Activated CD4-positive, alpha-beta T cell treated with anti-CD3 and anti-CD28 coated beads, Interleukin-2, amount 10 ng/mL, durations not matched to agents 24 days and 14 days (primary cell): ENCODE results near the gene SERINC5. TPM values are rescaled to one million over a fixed set of nuclear protein-coding genes. Genes with fewer than 3 reads are reported as not detected.
"Not testable (repeated sequence)": the region's sequence is repeated elsewhere in the genome, so short reads cannot be mapped to it uniquely, and the experiment has no call there.

Experiments
- DNase-seq: peaks from one replicate; pipeline ENCODE4 v3.0.0; 2022
- H3K27ac Mint-ChIP-seq: one replicate; pipeline ENCODE4 v1.8.0; 2022; ENCODE audit warnings: mild to moderate bottlenecking, mixed read lengths
- H3K27me3 Mint-ChIP-seq: one replicate; pipeline ENCODE4 v1.8.0; 2022; ENCODE audit warnings: mixed read lengths
- H3K36me3 Mint-ChIP-seq: one replicate; pipeline ENCODE4 v1.8.0; 2022; ENCODE audit warnings: low read depth, mild to moderate bottlenecking, mixed read lengths
- H3K4me1 Mint-ChIP-seq: one replicate; pipeline ENCODE4 v1.8.0; 2021; ENCODE audit warnings: mixed read lengths
- H3K4me3 Mint-ChIP-seq: one replicate; pipeline ENCODE4 v1.8.0; 2022; ENCODE audit warnings: mild to moderate bottlenecking, moderate library complexity, mixed read lengths
- H3K9me3 Mint-ChIP-seq: one replicate; pipeline ENCODE4 v1.8.0; 2021; ENCODE audit warnings: mixed read lengths
- intact Hi-C: fragments of 100-400 bp; cut with micrococcal nuclease; formaldehyde crosslinking; loops from one replicate; pipeline ENCODE4 v1.15.1; 2023
- total RNA-seq: library from RNA; stranded (reverse); gene quantifications from 2 replicates; pipeline ENCODE4 v1.2.3, GENCODE V29; 2022

Gene SERINC5
- total RNA-seq, 1 donor from 2014 or later = 21.3 TPM

DNA sequence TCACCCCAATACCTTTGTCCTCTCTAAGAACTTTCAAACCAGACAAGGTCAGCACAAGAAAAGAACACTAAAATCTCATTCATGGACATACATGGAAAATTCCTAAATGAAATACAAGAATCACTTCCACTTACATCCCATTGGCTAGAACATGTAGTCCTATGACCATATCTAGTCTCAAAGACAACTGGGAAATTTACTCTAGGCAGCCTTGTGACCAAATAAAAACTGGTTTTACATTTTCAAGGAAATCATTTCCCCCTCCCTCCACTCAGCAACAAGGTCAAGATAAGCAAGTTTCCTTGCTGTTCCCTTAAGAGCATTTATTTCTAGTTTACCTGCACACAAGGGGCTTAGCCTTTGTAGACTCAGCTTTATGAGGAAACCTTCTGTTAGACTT, 20.3 kb upstream of the SERINC5 start:
- intact Hi-C loops = no loop called here
- Mint-ChIP-seq H3K4me1 (peaks cover 6% of the 10 kb centered on the region), H3K4me3 (no peak overlapping the region), H3K27me3 (no peaks in the 10 kb centered on the region), H3K27ac (no peak overlapping the region), H3K9me3 (no peaks in the 10 kb centered on the region), H3K36me3 (no peaks in the 10 kb centered on the region)
- DNase-seq = no peak

DNA sequence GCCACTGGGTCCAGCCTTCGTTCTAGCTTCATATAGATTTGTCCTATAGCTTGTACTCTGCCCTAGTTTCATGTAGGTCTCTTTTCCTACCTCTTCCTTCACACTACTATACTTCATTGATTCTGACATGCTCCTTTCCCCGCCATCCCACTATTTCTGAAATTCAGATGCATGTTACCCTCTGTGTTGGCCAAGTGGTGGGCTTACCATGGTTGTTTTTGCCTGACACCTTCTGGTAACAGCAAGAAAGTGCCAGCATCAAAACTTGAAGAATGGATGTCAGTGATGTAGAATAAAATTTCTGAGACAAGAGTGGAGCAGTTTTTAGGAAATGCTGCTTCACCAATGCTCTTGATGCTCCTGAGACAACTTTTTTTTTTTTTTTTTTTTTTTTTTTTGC, 19.5 kb upstream of the SERINC5 start:
- Mint-ChIP-seq H3K36me3 (no peaks in the 10 kb centered on the region), H3K27ac (no peak overlapping the region), H3K27me3 (no peaks in the 10 kb centered on the region), H3K4me3 (no peak overlapping the region), H3K9me3 (no peaks in the 10 kb centered on the region), H3K4me1 (peaks cover 13% of the 10 kb centered on the region)
- intact Hi-C loops = loop anchor here (1.0 kb wide), 1 partner anchor 184 kb away; no protein-coding TSS in a partner anchor
- DNase-seq = peak; percentile 69

DNA sequence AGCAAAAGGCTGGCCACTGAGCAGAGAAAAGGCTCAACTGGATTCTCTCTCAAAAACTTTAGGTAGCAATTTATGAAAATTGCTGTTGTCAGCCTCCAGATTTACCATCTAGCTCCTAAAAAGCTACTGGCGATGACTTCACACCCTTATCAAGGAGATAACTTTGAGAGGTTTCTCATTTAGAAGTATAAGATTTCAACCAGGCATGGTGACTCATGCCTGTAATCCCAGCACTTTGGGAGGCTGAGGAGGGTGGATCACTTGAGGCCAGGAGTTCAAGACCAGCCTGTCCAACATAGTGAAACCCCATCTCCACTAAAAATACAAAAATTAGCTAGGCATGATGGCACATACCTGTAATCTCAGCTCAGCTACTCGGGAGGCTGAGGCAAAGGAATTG, 14.7 kb upstream of the SERINC5 start:
- intact Hi-C loops = loop anchor here (1.0 kb wide), 1 partner anchor 14 kb away; the partner anchor contains the start of gene SERINC5
- not testable (repeated sequence) for H3K36me3 Mint-ChIP-seq, H3K9me3 Mint-ChIP-seq, H3K27me3 Mint-ChIP-seq
- peak overlapping the region; percentile 92 for H3K27ac Mint-ChIP-seq
- peak overlapping the region; percentile 53 for H3K4me3 Mint-ChIP-seq
- peaks cover 35% of the 10 kb centered on the region for H3K4me1 Mint-ChIP-seq
- DNase-seq = peak; percentile 64

DNA sequence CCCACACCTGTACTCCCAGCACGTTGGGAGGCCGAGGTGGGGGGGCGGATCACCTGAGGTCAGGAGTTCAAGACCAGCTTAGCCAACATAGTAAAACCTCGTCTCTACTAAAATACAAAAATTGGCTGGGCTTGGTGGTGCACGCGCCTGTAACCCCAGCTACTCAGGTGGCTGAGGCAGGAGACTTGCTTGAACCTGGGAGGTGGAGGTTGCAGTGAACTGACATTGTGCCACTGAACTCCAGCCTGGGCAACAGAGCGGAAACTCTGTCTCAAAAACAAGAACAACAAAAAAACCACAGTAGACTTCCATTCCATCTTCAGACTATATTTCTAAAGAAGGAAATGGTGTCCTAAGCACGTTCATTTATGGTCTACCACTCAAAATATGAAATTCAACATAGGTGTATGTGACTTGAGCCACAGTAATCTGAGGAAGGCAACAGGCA, 14.2 kb upstream of the SERINC5 start:
- H3K27me3 Mint-ChIP-seq = no peaks in the 10 kb centered on the region
- peak; percentile 78 for DNase-seq
- H3K4me3 Mint-ChIP-seq = peak overlapping the region; percentile 53
- intact Hi-C loops = loop anchor here (1.0 kb wide), 1 partner anchor 14 kb away; the partner anchor contains the start of gene SERINC5
- H3K9me3 Mint-ChIP-seq = no peaks in the 10 kb centered on the region
- H3K27ac Mint-ChIP-seq = peak overlapping the region; percentile 92
- H3K36me3 Mint-ChIP-seq = peaks cover 3% of the 10 kb centered on the region
- peaks cover 33% of the 10 kb centered on the region for H3K4me1 Mint-ChIP-seq

DNA sequence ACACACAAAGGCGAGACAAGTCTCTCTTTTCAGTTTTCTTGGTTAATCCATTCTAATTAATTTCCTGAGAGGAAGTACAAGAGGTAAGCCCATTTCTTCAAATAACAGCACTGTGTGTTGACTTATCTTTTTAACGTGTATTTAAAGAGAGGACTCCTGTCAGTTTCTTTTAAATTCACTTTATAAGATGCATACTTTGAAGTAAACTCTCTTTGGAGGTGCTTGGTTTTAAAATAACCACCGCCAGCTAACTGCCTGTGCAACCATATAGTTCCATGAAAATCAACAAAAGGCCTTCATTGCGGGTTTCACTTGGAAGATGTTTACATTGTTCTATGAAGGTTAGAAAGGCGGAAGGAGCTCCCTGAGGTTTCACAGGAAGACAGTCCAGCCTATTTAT, 13.1 kb upstream of the SERINC5 start:
- Mint-ChIP-seq H3K27me3 (no peaks in the 10 kb centered on the region), H3K27ac (peak overlapping the region; percentile 92), H3K4me1 (peaks cover 37% of the 10 kb centered on the region), H3K36me3 (peaks cover 3% of the 10 kb centered on the region), H3K9me3 (no peaks in the 10 kb centered on the region), H3K4me3 (peak overlapping the region; percentile 71)
- intact Hi-C loops = no loop called here
- peak; percentile 67 for DNase-seq

DNA sequence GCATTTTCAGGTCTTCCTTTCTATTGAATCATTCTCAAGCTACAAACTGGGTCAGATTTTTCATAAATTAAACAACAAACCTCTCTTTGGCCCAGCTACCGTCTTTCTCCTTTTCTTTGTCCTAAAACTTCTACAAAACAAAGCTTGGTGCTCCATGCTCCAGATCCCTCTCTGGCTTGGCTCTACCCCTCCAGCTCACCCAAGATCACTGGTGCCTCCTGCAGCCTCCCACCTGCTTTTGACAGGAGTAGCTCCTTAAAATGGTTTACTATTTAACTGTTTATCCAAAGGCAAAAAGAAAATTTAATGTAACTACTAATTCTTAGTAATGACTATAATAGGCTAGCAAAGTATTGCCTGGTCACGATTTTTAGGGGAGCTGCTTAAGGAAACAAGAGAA, 10.7 kb upstream of the SERINC5 start:
- H3K36me3 Mint-ChIP-seq = peaks cover 3% of the 10 kb centered on the region
- peaks cover 36% of the 10 kb centered on the region for H3K4me1 Mint-ChIP-seq
- intact Hi-C loops = no loop called here
- H3K4me3 Mint-ChIP-seq = no peak overlapping the region
- peak overlapping the region; percentile 36 for H3K27ac Mint-ChIP-seq
- no peaks in the 10 kb centered on the region for H3K9me3 Mint-ChIP-seq
- no peak for DNase-seq
- H3K27me3 Mint-ChIP-seq = no peaks in the 10 kb centered on the region

DNA sequence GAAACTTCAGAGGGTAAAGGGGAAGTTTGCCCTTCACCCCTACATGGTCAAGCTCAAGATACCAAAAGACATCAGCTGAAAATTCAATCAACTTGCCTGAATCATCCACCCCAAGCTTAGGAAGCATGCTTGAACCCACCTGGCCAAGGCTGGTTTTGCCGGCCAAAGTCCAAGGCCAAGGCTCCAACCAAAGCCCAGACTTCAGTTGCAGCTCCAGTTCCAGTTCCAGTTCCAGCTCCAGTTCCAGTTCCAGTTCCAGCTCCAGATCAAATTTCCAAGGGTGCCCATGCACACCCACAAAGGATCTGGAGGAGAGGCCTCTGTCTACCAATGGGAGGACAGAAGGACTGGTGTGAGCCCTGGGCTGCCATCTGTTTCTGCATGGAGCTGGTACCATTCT, 4.6 kb upstream of the SERINC5 start:
- no peak overlapping the region for H3K4me3 Mint-ChIP-seq
- peaks cover 15% of the 10 kb centered on the region for H3K36me3 Mint-ChIP-seq
- H3K27ac Mint-ChIP-seq = no peak overlapping the region
- no peak for DNase-seq
- H3K4me1 Mint-ChIP-seq = peaks cover 17% of the 10 kb centered on the region
- intact Hi-C loops = no loop called here
- no peaks in the 10 kb centered on the region for H3K9me3 Mint-ChIP-seq
- H3K27me3 Mint-ChIP-seq = no peaks in the 10 kb centered on the region

DNA sequence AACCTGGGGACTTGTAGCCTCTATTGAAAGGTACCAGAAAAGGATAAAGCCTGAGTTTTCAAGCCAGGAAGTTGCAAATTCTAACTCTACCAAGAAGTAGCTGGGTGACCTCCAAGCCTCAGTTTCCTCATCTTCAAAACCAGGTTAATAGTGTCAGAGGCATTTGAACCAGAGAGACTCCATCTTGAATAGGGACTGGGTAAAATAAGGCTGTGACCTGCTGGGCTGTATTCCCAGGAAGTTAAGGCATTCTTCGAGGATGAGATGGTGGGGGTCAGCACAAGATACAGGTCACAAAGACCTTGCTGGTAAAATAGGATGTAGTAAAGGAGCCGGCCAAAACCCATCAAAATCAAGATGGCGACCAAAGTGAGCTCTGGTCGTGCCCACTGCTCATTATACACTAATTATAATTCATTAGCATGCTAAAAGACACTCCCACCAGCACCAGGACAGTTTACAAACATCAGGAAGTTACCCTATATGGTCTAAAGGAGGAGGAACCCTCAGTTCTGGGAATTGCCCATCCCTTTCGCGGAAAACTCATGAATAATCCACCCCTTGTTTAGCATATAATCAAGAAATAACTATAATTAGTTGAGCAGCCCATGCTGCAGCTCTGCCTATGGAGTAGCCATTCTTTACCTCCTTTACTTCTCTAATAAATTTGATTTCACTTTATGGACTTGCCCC, 3.8 kb upstream of the SERINC5 start:
- no peaks in the 10 kb centered on the region for H3K27me3 Mint-ChIP-seq
- peaks cover 15% of the 10 kb centered on the region for H3K36me3 Mint-ChIP-seq
- no peak overlapping the region for H3K27ac Mint-ChIP-seq
- H3K4me3 Mint-ChIP-seq = no peak overlapping the region
- DNase-seq = no peak
- no peaks in the 10 kb centered on the region for H3K9me3 Mint-ChIP-seq
- intact Hi-C loops = loop anchor here (5.0 kb wide), 2 partner anchors 148 to 267 kb away; partner anchors contain the start of genes MTX3 and ZFYVE16
- peaks cover 18% of the 10 kb centered on the region for H3K4me1 Mint-ChIP-seq

DNA sequence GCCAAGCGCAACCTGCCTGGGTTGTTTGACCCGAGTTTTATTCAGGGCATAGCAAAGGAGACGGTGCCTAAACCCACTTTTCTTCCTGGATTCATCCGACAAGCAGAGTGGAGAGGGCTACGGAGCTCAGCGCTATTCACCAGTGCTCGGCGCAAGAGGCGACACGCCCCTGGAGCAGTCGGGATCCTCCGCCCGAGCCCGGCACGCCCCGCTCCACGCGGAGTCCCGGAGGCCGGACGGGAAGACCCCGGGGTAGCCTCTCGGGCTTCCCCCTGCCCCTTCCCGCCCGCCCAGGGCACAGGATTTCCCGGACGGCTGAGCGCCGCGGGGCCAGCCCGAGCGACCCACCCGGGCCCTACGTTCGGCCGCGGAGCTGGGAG, 427 bp downstream of the SERINC5 start:
- H3K27me3 Mint-ChIP-seq = no peaks in the 10 kb centered on the region
- H3K27ac Mint-ChIP-seq = peak overlapping the region; percentile 87
- H3K4me3 Mint-ChIP-seq = peak overlapping the region; percentile 97
- peaks cover 25% of the 10 kb centered on the region for H3K36me3 Mint-ChIP-seq
- peak; percentile 87 for DNase-seq
- intact Hi-C loops = loop anchor here (2.0 to 5.0 kb wide), 4 partner anchors 21 to 263 kb away; partner anchors contain the start of genes MTX3 and ZFYVE16
- H3K4me1 Mint-ChIP-seq = peaks cover 48% of the 10 kb centered on the region
- H3K9me3 Mint-ChIP-seq = no peaks in the 10 kb centered on the region

DNA sequence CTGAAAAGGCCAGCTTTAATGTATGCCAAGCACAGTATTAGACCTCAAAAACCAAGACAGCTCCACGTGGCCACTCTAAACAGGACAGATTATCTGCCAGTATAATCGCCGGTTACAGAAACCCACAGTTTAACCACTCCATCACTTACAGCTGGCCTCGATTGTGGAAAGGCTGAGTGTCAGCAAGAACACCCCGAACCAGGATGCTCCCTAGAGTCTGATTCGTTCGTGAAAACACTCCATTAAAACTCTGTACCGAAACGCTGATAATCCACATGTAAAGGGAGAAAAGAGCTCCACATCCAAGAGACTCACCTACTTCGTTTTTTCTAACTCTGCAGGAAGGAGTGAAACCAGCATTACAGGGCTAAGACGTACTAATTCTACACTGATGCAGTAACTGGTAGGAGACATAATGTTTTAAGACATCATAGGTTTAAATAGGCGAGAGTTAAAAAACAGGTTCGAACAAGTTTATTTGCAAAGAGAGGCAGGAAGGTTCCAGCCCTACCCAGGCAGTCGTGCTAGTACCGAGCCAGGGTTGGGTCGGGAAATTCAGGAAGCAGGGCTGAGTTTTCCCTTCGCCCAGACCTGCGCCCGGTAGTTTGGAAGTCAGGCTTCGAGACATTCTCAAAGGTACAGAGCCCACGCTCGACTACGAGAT, 949 bp downstream of the SERINC5 start:
- intact Hi-C loops = loop anchor here (1.0 to 5.0 kb wide), 5 partner anchors 9 to 263 kb away; partner anchors contain the start of genes MTX3 and ZFYVE16
- Mint-ChIP-seq H3K27ac (peak overlapping the region; percentile 87), H3K4me1 (peaks cover 50% of the 10 kb centered on the region)

DNA sequence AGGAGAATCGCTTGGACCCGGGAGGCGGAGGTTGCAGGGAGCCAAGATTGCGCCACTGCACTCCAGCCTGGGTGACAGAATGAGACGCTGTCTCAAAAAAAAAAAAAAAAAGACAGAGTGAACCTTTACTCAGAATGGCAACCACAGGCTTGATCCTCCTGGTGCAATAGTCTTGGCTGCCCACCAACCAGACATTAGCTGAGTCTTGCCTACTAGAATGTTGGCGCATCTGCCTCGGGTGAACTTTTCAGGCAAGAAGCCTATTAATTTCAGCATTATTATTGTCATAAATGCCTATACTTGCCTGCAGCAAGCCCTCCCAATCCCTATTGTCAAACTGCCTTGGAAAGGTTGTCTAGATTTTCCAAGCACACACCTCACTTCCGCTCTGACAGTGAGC, 4.2 kb downstream of the SERINC5 start:
- Mint-ChIP-seq H3K36me3 (peaks cover 25% of the 10 kb centered on the region), H3K4me1 (peaks cover 62% of the 10 kb centered on the region), H3K9me3 (no peaks in the 10 kb centered on the region), H3K27ac (peak overlapping the region; percentile 21), H3K27me3 (no peaks in the 10 kb centered on the region), H3K4me3 (peak overlapping the region; percentile 48)
- no peak for DNase-seq
- intact Hi-C loops = no loop called here

More for the DNA sequence above, 949 bp downstream of the SERINC5 start:
- H3K36me3 Mint-ChIP-seq = peaks cover 25% of the 10 kb centered on the region
- DNase-seq = peak; percentile 81
- H3K9me3 Mint-ChIP-seq = no peaks in the 10 kb centered on the region
- H3K27me3 Mint-ChIP-seq = no peaks in the 10 kb centered on the region
- peak overlapping the region; percentile 97 for H3K4me3 Mint-ChIP-seq

DNA sequence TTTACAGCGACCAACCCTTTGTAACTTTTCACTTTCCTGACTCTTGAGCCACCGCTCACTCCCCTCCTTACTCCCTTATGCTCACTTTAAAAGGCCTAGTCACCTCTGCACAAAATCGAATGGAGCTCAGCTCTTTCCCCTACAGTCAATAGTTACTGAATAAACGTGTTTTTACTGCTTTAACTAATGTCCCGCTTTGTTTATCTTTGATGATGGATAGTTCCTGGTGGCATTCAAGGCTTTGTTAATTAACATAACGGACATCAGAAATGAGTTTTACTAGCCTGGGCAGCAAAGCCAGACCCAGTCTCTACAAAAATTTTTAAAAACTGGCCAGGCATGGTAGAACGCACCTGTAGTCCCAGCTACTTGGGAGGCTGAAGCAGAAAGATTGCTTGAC, 5.0 kb downstream of the SERINC5 start:
- Mint-ChIP-seq H3K27ac (peak overlapping the region; percentile 15), H3K27me3 (no peaks in the 10 kb centered on the region), H3K36me3 (peaks cover 23% of the 10 kb centered on the region), H3K4me3 (no peak overlapping the region), H3K9me3 (no peaks in the 10 kb centered on the region), H3K4me1 (peaks cover 65% of the 10 kb centered on the region)
- no peak for DNase-seq
- intact Hi-C loops = no loop called here

DNA sequence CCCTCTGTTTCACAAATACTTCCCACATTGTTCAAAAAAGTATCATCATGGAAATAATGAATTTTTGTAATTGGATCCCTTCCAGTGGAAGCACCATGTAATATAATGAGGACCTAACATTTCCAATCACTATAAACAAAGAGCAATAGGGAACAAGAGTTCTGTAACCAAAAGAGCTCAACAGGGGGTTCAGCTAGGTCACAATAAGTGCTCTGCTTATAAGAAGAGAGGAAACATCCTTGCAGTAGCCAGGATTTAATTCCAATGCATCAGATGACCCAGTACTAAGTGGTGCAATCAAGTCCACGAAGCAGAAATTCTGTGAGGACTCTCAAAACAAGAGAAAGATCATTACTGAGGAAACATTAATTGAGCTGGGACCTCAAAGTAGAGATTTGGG, 5.9 kb downstream of the SERINC5 start:
- DNase-seq = no peak
- Mint-ChIP-seq H3K27me3 (no peaks in the 10 kb centered on the region), H3K9me3 (no peaks in the 10 kb centered on the region), H3K4me3 (peak overlapping the region; percentile 4), H3K27ac (peak overlapping the region; percentile 61), H3K4me1 (peaks cover 69% of the 10 kb centered on the region), H3K36me3 (peaks cover 28% of the 10 kb centered on the region)
- intact Hi-C loops = no loop called here

DNA sequence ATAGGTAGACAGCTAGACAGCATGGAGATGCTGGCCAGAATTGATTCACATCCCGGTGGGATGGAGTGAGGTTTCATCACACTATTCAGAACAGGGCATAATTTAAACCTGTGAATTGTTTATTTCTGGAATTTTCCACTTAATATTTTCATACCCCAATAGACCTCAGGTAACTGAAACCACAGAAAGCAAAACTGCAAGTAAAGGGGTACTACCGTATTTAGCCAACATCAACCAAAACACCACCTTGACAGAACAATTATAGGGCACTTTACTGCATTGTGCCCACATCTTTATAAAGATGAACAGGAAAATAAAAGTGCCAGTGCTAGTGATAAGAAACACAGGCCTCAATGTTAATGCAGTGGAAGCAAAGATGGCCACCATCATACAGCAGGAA, 7.5 kb downstream of the SERINC5 start:
- H3K4me1 Mint-ChIP-seq = peaks cover 55% of the 10 kb centered on the region
- intact Hi-C loops = no loop called here
- no peak for DNase-seq

More for the DNA sequence above, 7.5 kb downstream of the SERINC5 start:
- Mint-ChIP-seq H3K27ac (peak overlapping the region; percentile 61), H3K4me3 (peak overlapping the region; percentile 21), H3K9me3 (no peaks in the 10 kb centered on the region), H3K27me3 (no peaks in the 10 kb centered on the region), H3K36me3 (peaks cover 33% of the 10 kb centered on the region)
